SK-N-SH (cell line): Measurements from ENCODE around the gene FAM50B. TPM values are rescaled to one million over a fixed set of nuclear protein-coding genes. Genes with fewer than 3 reads are reported as not detected.

Experiments
- CTCF ChIA-PET: fragments of 300-600, 350-600 bp; formaldehyde crosslinking; extraction: SDS; loops from one replicate; lab custom pipeline; 2021; lab: Yijun Ruan, JAX
- POLR2A ChIA-PET: fragments of 350-600 bp; sonication (Branson Sonifier 250); formaldehyde crosslinking; extraction: SDS; loops from one replicate; lab custom pipeline; 2020; ENCODE audit warnings: antibody characterized with exemption, inconsistent platforms; lab: Yijun Ruan, JAX
- DNase-seq: peaks from one replicate; pipeline ENCODE4 v3.0.0; 2012
- H2AFZ ChIP-seq: fragments of 200-600 bp; sonication (generic); 2 replicates; pipeline ENCODE4 v1.8.1; 2016; ENCODE audit warnings: antibody characterized with exemption, mild to moderate bottlenecking, low read depth
- H3F3A ChIP-seq: fragments of 200-600 bp; sonication (generic); replicated peaks from 2 replicates; pipeline ENCODE3; 2016; ENCODE audit warnings: antibody characterized with exemption, mild to moderate bottlenecking; ENCODE audit not compliant: insufficient read depth
- H3K27ac ChIP-seq, 2 experiments: fragments of 200-500 bp in 1 of 2; fragments of 200-600 bp in 1 of 2; sonication (Bioruptor generic) in 1 of 2; sonication (generic), shearing (Covaris generic) in 1 of 2; 2 replicates each; pipeline versions ENCODE4 v1.5.1 to v1.6.1; 2014 to 2016; ENCODE audit warnings: low read depth in 2 of 2, inconsistent platforms in 1 of 2, low read length in 1 of 2, mild to moderate bottlenecking in 1 of 2, mixed read lengths in 1 of 2
- H3K27me3 ChIP-seq: fragments of 200-600 bp; sonication (generic), shearing (Covaris generic); 2 replicates; pipeline ENCODE4 v1.6.1; 2016; ENCODE audit warnings: mixed run types; ENCODE audit not compliant: insufficient read depth
- H3K36me3 ChIP-seq, 2 experiments: fragments of 200-500 bp in 1 of 2; fragments of 200-600 bp in 1 of 2; sonication (Bioruptor generic) in 1 of 2; sonication (generic) in 1 of 2; replicated peaks in 1 of 2; 2 replicates each; pipeline versions ENCODE3 to v1.5.1; 2014 to 2016; ENCODE audit warnings: low read length in 1 of 2, mild to moderate bottlenecking in 1 of 2; ENCODE audit not compliant: insufficient read depth in 2 of 2, control insufficient read depth in 1 of 2
- H3K4me1 ChIP-seq, 2 experiments: fragments of 200-500 bp in 1 of 2; fragments of 200-600 bp in 1 of 2; sonication (Bioruptor generic) in 1 of 2; sonication (generic), shearing (Covaris generic) in 1 of 2; 2 replicates each; pipeline versions ENCODE4 v1.5.1 to v1.6.1; 2014 to 2016; ENCODE audit warnings: low read depth in 1 of 2, low read length in 1 of 2, mixed run types in 1 of 2; ENCODE audit not compliant: insufficient read depth in 2 of 2, control insufficient read depth in 1 of 2
- H3K4me2 ChIP-seq: fragments of 200-600 bp; sonication (generic), shearing (Covaris generic); 2 replicates; pipeline ENCODE4 v1.6.1; 2017; ENCODE audit warnings: mixed run types
- H3K4me3 ChIP-seq, 2 experiments: fragments of 200-500 bp in 1 of 2; fragments of 200-600 bp in 1 of 2; sonication (Bioruptor generic) in 1 of 2; sonication (generic), shearing (Covaris generic) in 1 of 2; 2 replicates each; pipeline versions ENCODE4 v1.5.1 to v1.8.1; 2014 to 2016; ENCODE audit warnings: low read depth in 2 of 2, inconsistent platforms in 1 of 2, low read length in 1 of 2, mild to moderate bottlenecking in 1 of 2, mixed read lengths in 1 of 2, moderate library complexity in 1 of 2
- H3K79me2 ChIP-seq: fragments of 200-600 bp; sonication (generic); 2 replicates; pipeline ENCODE4 v1.8.1; 2017; ENCODE audit warnings: mild to moderate bottlenecking; ENCODE audit not compliant: insufficient read depth
- H3K9ac ChIP-seq: fragments of 200-600 bp; sonication (generic); 2 replicates; pipeline ENCODE4 v1.6.1; 2017; ENCODE audit warnings: mixed run types
- H3K9me2 ChIP-seq: fragments of 200-600 bp; sonication (generic); 2 replicates; pipeline ENCODE4 v1.6.1; 2017; ENCODE audit warnings: mixed run types
- H3K9me3 ChIP-seq: fragments of 200-600 bp; sonication (generic); 2 replicates; pipeline ENCODE4 v1.6.1; 2017; ENCODE audit warnings: mixed run types, mild to moderate bottlenecking, moderate library complexity
- H4K20me1 ChIP-seq: fragments of 200-600 bp; sonication (generic); 2 replicates; pipeline ENCODE4 v1.6.1; 2017; ENCODE audit warnings: mild to moderate bottlenecking, mixed run types; ENCODE audit not compliant: insufficient read depth
- ELF1 ChIP-seq: IDR thresholded peaks from 2 replicates; pipeline ENCODE4 v1.4.0; 2012
- EZH2phosphoT487 ChIP-seq: fragments of 200-600 bp; sonication (generic); IDR thresholded peaks from 2 replicates; pipeline ENCODE4 v1.6.1; 2017; ENCODE audit warnings: low read depth, mixed run types, mild to moderate bottlenecking, antibody characterized with exemption, moderate library complexity, borderline replicate concordance
- FOSL2 ChIP-seq: IDR thresholded peaks from 2 replicates; pipeline ENCODE4 v1.4.0; 2012; ENCODE audit warnings: low read depth, mild to moderate bottlenecking, moderate library complexity, borderline replicate concordance
- FOXJ3 ChIP-seq: sonication (generic); formaldehyde crosslinking; IDR thresholded peaks from 2 replicates; pipeline ENCODE4 v1.5.1; 2020; ENCODE audit warnings: mild to moderate bottlenecking, missing genetic modification reagents
- GATA2 ChIP-seq: sonication (generic); formaldehyde crosslinking; IDR thresholded peaks from 2 replicates; pipeline ENCODE4 v1.5.0; 2020; ENCODE audit warnings: mild to moderate bottlenecking, missing genetic modification reagents
- JUND ChIP-seq: IDR thresholded peaks from 2 replicates; pipeline ENCODE4 v1.4.0; 2012
- MEF2A ChIP-seq: IDR thresholded peaks from 2 replicates; pipeline ENCODE4 v1.4.0; 2012; ENCODE audit warnings: low read depth, borderline replicate concordance
- MXI1 ChIP-seq: IDR thresholded peaks from 2 replicates; pipeline ENCODE4 v1.6.1; 2012; ENCODE audit warnings: mild to moderate bottlenecking, low read depth, low read length, improper control_type of control experiment
- NFIC ChIP-seq: IDR thresholded peaks from 2 replicates; pipeline ENCODE4 v1.4.0; 2012; ENCODE audit warnings: borderline replicate concordance
- NRF1 ChIP-seq: IDR thresholded peaks from 2 replicates; pipeline ENCODE4 v1.6.1; 2012; ENCODE audit warnings: low read depth, mild to moderate bottlenecking, low read length
- POLR2AphosphoS5 ChIP-seq: IDR thresholded peaks from 2 replicates; pipeline ENCODE4 v1.6.1; 2012; ENCODE audit warnings: low read depth, low read length
- RAD21 ChIP-seq: IDR thresholded peaks from 2 replicates; pipeline ENCODE4 v1.6.1; 2012; ENCODE audit warnings: mild to moderate bottlenecking, low read length
- RFX5 ChIP-seq: IDR thresholded peaks from 2 replicates; pipeline ENCODE4 v1.6.1; 2012; ENCODE audit warnings: mild to moderate bottlenecking, improper control_type of control experiment, low read length
- YY1 ChIP-seq: IDR thresholded peaks from 2 replicates; pipeline ENCODE4 v1.4.0; 2012; ENCODE audit warnings: low read depth, mild to moderate bottlenecking
- WGBS: methylation state at CpG from one replicate; pipeline ENCODE4 v1.1.6; 2017; ENCODE audit warnings: low lambda C conversion rate; 5-methylcytosine and 5-hydroxymethylcytosine counted together
- polyA plus RNA-seq, 3 experiments: library from polyadenylated mRNA; depleted of rRNA; stranded (reverse); fragments of >200 nt; gene quantifications; 2 replicates each; pipeline ENCODE4 v1.2.3, GENCODE V29; 2012
- TF ChIP-seq, protein P1 (sequence below): IDR thresholded peaks from 2 replicates; pipeline ENCODE4; 2012
- TF ChIP-seq, protein P2 (sequence below): fragments of 150-350 bp; IDR thresholded peaks from 2 replicates; pipeline ENCODE4 v1.6.1; 2016; ENCODE audit warnings: mild to moderate bottlenecking, low read depth, low read length
- TF ChIP-seq, protein P3 (sequence below): fragments of 150-350 bp; IDR thresholded peaks from 2 replicates; pipeline ENCODE4 v1.6.1; 2017; ENCODE audit warnings: antibody characterized with exemption, low read length, low read depth, borderline replicate concordance
- TF ChIP-seq, protein P4 (sequence below): IDR thresholded peaks from 2 replicates; pipeline ENCODE4 v1.4.0; 2012; ENCODE audit warnings: low read depth, borderline replicate concordance
- TF ChIP-seq, protein P5 (sequence below): fragments of 200-600 bp; sonication (generic); IDR thresholded peaks from 2 replicates; pipeline ENCODE4 v1.6.1; 2017; ENCODE audit warnings: antibody characterized with exemption, mild to moderate bottlenecking, moderate library complexity
- TF ChIP-seq, protein P6 (sequence below): IDR thresholded peaks from 2 replicates; pipeline ENCODE4 v1.6.1; 2012; ENCODE audit warnings: mild to moderate bottlenecking, low read depth, low read length, moderate library complexity

Gene FAM50B
- polyA plus RNA-seq, 1 of the 3 experiments (the other 2 are of a cell fraction): 13.8 TPM

DNA sequence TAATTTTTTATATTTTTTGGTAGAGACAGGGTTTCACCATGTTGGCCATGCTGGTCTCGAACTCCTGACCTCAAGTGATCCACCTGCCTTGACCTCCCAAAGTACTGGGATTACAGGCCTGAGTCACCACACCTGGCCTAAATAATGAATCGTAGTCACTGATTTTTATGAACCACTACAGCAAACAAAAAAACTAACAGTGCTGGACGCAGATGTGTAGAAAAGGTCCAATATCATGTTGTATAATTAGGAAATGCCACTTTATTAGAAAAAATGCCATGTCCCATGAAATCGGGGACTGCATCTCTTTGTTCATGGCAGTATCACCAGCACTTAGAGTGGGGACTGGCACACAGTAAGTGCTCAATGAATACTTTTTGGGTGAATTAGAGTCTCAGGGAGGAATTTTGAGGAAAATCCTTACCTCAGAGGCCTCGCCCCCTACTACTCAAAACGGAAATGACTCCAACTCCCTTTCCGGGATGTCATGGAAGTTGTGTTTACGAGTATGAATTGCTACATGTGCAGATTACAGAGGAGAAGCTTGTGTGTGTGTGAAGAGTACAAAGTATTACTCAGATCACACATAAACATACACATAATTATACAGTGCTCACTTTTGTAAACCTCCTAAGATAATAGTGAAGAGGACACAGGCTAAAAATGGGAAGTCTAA is 43.6 kb upstream of the FAM50B start (continued):
- TF ChIP-seq NFIC: no peak
- TF ChIP-seq RAD21: no peak
- TF ChIP-seq NRF1: no peak
- TF ChIP-seq FOXJ3 (CRISPR knock-in tag): no peak
- TF ChIP-seq, all 33 proteins: peak for 0

DNA sequence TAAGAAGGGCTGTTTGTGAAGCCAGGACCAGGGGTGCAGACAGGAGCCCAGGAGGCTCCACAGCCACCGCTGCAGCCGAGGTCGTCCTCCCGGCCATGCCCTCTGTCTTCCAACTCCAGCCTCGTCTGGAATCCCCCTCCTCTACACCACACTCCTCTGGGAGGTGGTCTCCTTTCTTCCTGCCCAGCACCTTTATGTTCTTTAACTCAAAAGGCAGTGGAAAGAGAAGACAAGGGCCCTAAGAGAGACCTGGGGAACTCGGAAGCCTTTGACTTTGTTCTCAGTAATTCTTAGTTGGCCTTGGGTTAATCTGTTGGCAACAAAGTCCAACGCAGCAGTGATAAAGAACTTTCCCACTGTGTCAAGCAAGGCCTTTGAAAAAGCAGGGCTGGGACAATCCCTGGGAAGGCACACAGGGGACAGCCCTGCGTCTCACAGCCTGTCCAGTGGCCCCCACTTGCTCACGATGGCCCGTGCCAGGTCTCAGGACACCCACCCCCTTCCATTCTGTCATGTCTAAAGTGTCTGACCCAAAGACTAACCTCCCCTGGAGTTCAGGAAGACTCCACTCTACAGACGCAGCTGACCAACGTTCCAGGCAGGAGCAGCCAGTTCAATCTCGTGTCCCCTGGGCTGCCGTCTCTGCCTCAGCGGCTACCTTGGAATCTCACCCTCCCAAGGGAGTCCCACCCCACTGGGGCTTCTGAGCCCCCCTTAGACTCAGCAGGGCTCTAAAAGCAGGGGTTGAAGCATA is 42.8 kb upstream of the FAM50B start:
- CTCF ChIA-PET: no interaction called here
- no peak overlapping the region for H3K9ac ChIP-seq
- H3K36me3 ChIP-seq: no peaks in the 10 kb centered on the region
- H3K79me2 ChIP-seq: no peaks in the 10 kb centered on the region
- POLR2A ChIA-PET: no interaction called here
- H3K27ac ChIP-seq: no peak overlapping the region
- H3K27me3 ChIP-seq: no peaks in the 10 kb centered on the region
- H3K9me3 ChIP-seq: no peaks in the 10 kb centered on the region
- H2AFZ ChIP-seq: no peak overlapping the region
- H3K4me3 ChIP-seq: no peak overlapping the region
- no peak overlapping the region for H3K4me2 ChIP-seq
- TF ChIP-seq MXI1 (no peak), MEF2A (no peak), FOXJ3 (CRISPR knock-in tag) (no peak), EZH2phosphoT487 (no peak), RFX5 (no peak), FOSL2 (no peak), ELF1 (no peak), GATA2 (no peak), JUND (no peak), RAD21 (no peak), POLR2AphosphoS5 (no peak), YY1 (no peak)
- TF ChIP-seq, protein P1, sequence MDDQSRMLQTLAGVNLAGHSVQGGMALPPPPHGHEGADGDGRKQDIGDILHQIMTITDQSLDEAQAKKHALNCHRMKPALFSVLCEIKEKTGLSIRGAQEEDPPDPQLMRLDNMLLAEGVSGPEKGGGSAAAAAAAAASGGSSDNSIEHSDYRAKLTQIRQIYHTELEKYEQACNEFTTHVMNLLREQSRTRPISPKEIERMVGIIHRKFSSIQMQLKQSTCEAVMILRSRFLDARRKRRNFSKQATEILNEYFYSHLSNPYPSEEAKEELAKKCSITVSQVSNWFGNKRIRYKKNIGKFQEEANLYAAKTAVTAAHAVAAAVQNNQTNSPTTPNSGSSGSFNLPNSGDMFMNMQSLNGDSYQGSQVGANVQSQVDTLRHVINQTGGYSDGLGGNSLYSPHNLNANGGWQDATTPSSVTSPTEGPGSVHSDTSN: no peak
- TF ChIP-seq, protein P2, sequence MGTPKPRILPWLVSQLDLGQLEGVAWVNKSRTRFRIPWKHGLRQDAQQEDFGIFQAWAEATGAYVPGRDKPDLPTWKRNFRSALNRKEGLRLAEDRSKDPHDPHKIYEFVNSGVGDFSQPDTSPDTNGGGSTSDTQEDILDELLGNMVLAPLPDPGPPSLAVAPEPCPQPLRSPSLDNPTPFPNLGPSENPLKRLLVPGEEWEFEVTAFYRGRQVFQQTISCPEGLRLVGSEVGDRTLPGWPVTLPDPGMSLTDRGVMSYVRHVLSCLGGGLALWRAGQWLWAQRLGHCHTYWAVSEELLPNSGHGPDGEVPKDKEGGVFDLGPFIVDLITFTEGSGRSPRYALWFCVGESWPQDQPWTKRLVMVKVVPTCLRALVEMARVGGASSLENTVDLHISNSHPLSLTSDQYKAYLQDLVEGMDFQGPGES: no peak
- TF ChIP-seq, protein P3, sequence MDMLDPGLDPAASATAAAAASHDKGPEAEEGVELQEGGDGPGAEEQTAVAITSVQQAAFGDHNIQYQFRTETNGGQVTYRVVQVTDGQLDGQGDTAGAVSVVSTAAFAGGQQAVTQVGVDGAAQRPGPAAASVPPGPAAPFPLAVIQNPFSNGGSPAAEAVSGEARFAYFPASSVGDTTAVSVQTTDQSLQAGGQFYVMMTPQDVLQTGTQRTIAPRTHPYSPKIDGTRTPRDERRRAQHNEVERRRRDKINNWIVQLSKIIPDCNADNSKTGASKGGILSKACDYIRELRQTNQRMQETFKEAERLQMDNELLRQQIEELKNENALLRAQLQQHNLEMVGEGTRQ: no peak
- TF ChIP-seq, protein P4, sequence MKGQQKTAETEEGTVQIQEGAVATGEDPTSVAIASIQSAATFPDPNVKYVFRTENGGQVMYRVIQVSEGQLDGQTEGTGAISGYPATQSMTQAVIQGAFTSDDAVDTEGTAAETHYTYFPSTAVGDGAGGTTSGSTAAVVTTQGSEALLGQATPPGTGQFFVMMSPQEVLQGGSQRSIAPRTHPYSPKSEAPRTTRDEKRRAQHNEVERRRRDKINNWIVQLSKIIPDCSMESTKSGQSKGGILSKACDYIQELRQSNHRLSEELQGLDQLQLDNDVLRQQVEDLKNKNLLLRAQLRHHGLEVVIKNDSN: no peak
- TF ChIP-seq, protein P5, sequence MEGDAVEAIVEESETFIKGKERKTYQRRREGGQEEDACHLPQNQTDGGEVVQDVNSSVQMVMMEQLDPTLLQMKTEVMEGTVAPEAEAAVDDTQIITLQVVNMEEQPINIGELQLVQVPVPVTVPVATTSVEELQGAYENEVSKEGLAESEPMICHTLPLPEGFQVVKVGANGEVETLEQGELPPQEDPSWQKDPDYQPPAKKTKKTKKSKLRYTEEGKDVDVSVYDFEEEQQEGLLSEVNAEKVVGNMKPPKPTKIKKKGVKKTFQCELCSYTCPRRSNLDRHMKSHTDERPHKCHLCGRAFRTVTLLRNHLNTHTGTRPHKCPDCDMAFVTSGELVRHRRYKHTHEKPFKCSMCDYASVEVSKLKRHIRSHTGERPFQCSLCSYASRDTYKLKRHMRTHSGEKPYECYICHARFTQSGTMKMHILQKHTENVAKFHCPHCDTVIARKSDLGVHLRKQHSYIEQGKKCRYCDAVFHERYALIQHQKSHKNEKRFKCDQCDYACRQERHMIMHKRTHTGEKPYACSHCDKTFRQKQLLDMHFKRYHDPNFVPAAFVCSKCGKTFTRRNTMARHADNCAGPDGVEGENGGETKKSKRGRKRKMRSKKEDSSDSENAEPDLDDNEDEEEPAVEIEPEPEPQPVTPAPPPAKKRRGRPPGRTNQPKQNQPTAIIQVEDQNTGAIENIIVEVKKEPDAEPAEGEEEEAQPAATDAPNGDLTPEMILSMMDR: no peak
- TF ChIP-seq, protein P6, sequence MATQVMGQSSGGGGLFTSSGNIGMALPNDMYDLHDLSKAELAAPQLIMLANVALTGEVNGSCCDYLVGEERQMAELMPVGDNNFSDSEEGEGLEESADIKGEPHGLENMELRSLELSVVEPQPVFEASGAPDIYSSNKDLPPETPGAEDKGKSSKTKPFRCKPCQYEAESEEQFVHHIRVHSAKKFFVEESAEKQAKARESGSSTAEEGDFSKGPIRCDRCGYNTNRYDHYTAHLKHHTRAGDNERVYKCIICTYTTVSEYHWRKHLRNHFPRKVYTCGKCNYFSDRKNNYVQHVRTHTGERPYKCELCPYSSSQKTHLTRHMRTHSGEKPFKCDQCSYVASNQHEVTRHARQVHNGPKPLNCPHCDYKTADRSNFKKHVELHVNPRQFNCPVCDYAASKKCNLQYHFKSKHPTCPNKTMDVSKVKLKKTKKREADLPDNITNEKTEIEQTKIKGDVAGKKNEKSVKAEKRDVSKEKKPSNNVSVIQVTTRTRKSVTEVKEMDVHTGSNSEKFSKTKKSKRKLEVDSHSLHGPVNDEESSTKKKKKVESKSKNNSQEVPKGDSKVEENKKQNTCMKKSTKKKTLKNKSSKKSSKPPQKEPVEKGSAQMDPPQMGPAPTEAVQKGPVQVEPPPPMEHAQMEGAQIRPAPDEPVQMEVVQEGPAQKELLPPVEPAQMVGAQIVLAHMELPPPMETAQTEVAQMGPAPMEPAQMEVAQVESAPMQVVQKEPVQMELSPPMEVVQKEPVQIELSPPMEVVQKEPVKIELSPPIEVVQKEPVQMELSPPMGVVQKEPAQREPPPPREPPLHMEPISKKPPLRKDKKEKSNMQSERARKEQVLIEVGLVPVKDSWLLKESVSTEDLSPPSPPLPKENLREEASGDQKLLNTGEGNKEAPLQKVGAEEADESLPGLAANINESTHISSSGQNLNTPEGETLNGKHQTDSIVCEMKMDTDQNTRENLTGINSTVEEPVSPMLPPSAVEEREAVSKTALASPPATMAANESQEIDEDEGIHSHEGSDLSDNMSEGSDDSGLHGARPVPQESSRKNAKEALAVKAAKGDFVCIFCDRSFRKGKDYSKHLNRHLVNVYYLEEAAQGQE: no peak
- H3F3A ChIP-seq: peaks cover 40% of the 10 kb centered on the region
- no peak for DNase-seq
- 92% methylated on average over 13 of the region's 15 CpGs for WGBS
- H3K4me1 ChIP-seq: peaks cover 8 to 36% of the 10 kb centered on the region in 2 experiments; a peak in 3 of 4 replicates
- no peaks in the 10 kb centered on the region for H4K20me1 ChIP-seq
- no peaks in the 10 kb centered on the region for H3K9me2 ChIP-seq
